Brain microvascular endothelial cell (primary cell): ENCODE results near the gene ASS1.

ENCODE experiments used
- DNase-seq: peaks from one replicate; pipeline ENCODE4 v3.0.0-alpha.2; 2020
- H3K27ac ChIP-seq: fragments of 250-450 bp; sonication (Bioruptor Pico); 2 replicates; pipeline ENCODE4 v1.5.1; 2020; ENCODE audit warnings: mild to moderate bottlenecking, moderate library complexity
- H3K27me3 ChIP-seq: fragments of 250-450 bp; sonication (Bioruptor Pico); replicated peaks from 2 replicates; pipeline ENCODE4 v1.5.1; 2020; ENCODE audit warnings: mild to moderate bottlenecking
- H3K36me3 ChIP-seq: fragments of 250-450 bp; sonication (Bioruptor Pico); replicated peaks from 2 replicates; pipeline ENCODE4 v1.5.1; 2020; ENCODE audit warnings: mild to moderate bottlenecking
- H3K4me3 ChIP-seq: 2 replicates; pipeline ENCODE4 v1.5.1; 2011; ENCODE audit warnings: low read depth, mild to moderate bottlenecking, control low read depth, low read length, moderate library complexity
- in situ Hi-C: cut with HindIII; loops from 2 replicates; pipeline ENCODE4 v1.10.0; 2017; ENCODE audit warnings: low sequenced_read_pairs, low pct_ligation_motif_present
- TF ChIP-seq, protein P1 (sequence below): IDR thresholded peaks from 2 replicates; pipeline ENCODE4 v1.5.1; 2011; ENCODE audit warnings: low read depth, mild to moderate bottlenecking, moderate library complexity, low read length, control low read depth, inconsistent platforms; ENCODE audit errors: missing control alignments

Gene ASS1

DNA sequence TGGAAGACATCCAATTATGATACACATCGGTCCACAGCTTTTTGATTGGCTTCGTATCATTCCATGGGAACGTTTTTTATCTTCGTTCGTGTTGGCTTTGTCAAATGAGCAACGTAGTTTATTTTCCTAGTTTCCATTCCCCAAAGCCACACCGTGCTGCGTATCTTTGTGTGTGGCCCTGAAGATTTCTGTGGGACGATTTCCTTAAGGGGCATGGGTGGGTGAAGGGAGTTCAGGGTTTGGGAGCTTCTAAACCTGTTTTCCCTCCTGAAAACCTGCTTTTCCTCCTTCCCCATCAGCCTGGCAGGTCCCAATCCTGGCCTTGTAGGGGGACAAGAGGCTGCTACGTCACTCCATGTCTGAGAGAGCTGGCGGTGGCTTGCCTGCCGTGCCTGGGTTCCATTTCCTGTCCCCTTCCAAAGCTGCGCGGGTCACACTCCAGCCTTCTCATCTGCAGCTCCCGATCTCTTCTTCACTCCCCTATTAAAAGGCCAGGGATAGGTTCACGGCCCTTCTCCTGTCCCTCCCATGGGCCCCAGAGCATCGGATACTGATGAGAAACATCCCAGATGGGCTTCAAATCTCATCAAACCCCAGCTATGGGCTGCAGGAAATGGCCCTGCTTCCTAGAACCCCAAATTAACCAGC lies 23.5 kb upstream of the ASS1 start:
- TF ChIP-seq, protein P1, sequence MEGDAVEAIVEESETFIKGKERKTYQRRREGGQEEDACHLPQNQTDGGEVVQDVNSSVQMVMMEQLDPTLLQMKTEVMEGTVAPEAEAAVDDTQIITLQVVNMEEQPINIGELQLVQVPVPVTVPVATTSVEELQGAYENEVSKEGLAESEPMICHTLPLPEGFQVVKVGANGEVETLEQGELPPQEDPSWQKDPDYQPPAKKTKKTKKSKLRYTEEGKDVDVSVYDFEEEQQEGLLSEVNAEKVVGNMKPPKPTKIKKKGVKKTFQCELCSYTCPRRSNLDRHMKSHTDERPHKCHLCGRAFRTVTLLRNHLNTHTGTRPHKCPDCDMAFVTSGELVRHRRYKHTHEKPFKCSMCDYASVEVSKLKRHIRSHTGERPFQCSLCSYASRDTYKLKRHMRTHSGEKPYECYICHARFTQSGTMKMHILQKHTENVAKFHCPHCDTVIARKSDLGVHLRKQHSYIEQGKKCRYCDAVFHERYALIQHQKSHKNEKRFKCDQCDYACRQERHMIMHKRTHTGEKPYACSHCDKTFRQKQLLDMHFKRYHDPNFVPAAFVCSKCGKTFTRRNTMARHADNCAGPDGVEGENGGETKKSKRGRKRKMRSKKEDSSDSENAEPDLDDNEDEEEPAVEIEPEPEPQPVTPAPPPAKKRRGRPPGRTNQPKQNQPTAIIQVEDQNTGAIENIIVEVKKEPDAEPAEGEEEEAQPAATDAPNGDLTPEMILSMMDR, result no peak
- no peak overlapping the region for H3K27ac ChIP-seq
- no peaks in the 10 kb centered on the region for H3K36me3 ChIP-seq
- in situ Hi-C loops, result no loop called here
- DNase-seq, result no peak
- H3K4me3 ChIP-seq, result no peak overlapping the region
- H3K27me3 ChIP-seq, result no peaks in the 10 kb centered on the region

DNA sequence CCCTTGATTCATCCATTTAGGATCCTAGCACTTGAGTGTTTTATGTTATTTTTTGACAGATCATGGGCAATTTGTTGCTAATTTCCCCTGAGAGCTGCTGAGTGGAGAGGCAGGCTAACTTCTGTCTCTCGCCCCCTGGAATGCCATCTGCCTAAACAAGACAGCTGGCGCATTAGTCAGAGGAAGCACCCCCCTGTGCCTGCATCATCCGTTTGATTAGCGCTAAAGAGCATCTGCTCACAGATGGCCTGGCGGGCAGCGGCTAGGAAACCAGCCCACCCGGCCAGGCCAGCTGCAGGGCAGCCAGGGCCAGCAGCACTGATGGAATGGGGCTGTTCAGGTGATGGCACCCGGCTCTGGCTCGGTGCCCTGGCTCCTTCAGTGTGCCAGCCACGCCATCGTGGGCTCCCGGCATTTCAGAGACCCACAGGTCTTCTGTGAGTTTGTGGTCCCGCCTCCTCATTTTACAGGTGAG lies 22.9 kb upstream of the ASS1 start:
- Histone ChIP-seq H3K4me3 (no peak overlapping the region), H3K27me3 (no peaks in the 10 kb centered on the region), H3K27ac (no peak overlapping the region), H3K36me3 (no peaks in the 10 kb centered on the region)
- in situ Hi-C loops, result no loop called here
- TF ChIP-seq, protein P1, result no peak
- DNase-seq, result peak; percentile 81

DNA sequence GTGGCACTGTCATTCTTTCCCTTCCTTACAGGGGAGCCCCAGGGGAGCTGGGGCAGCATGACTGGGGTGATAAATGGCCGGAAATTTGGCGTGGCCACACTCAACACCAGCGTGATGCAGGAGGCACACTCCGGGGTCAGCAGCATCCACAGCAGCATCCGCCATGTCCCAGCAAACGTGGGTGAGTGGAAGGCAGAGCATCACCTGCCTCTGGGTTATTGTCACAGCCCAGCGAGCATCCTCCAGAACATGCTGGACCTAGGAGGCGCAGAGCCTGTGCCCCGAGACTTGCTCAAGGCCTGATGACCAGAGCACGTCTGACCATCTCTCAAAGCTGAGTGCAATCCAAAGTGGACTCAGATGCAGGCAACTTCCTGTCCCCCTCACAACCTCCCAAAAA lies 22.2 kb upstream of the ASS1 start:
- Histone ChIP-seq H3K27ac (no peak overlapping the region), H3K4me3 (no peak overlapping the region), H3K27me3 (no peaks in the 10 kb centered on the region), H3K36me3 (no peaks in the 10 kb centered on the region)
- in situ Hi-C loops, result no loop called here
- TF ChIP-seq, protein P1, result no peak
- no peak for DNase-seq

DNA sequence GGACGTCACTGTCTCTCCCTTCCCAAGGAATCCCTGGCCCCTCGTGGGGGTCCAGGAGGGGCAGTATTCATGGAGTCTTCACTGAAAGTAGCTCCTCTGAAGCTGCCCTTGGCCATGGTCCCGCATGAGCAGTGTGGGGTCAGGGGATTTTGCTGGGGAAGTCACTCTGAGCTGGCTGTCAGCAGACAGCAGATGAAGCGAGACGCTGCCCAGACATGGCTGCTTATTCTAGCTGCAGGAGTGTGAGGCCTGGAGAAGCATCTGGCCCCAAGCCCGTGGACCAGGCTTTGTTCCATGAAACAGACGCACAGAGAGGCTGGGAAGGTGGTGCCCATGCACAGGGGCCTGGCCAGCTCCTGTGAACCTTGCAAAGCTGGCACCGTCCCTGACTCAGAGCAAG lies 21.5 kb upstream of the ASS1 start:
- TF ChIP-seq, protein P1, result no peak
- in situ Hi-C loops, result no loop called here
- Histone ChIP-seq H3K4me3 (no peak overlapping the region), H3K27ac (no peak overlapping the region), H3K36me3 (no peaks in the 10 kb centered on the region), H3K27me3 (no peaks in the 10 kb centered on the region)
- DNase-seq, result no peak

DNA sequence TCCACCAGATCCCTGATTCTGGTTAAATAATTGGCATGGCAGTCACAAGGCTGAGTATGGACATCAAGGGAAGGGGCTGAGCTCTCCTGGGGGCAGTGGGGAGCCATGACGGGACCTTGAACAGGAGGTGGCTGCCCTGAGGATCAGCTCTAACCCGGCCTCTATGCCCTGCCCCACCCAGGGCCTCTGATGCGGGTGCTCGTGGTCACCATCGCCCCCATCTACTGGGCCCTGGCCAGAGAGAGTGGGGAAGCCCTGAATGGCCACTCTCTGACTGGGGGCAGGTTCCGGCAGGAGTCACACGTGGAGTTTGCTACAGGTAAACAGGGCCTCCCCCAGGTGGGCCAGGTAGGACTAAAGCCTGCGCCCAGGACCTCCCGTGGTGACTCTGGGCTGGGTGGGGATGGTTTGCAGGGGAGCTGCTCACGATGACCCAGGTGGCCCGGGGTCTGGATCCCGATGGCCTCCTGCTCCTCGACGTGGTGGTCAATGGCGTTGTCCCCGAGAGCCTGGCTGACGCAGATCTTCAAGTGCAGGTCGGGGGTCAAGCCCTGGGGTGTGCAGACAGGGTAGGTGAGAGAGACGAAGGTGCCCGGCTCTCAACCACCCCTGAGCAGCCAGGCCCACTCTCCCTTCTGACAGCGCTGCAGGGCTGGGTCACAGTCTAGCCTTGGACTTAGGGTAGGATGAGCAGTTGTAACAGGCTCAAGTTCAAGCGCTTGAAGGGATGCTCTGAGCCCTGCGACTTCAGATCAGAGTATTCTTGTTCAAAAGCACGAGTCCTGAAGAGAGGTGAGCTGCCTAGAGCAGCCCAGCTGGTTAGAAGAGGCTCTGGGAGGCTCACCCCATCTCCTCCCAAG lies 19.9 kb upstream of the ASS1 start:
- in situ Hi-C loops, result no loop called here
- Histone ChIP-seq H3K27me3 (no peaks in the 10 kb centered on the region), H3K4me3 (no peak overlapping the region), H3K36me3 (no peaks in the 10 kb centered on the region), H3K27ac (no peak overlapping the region)
- no peak for DNase-seq
- TF ChIP-seq, protein P1, result no peak
